Epithelial cell of esophagus (primary cell): ENCODE results near the gene VPS11.

Source experiments
- DNase-seq: peaks from one replicate; pipeline ENCODE4 v3.0.0; 2010; ENCODE audit warnings: low read depth
- H3K4me3 ChIP-seq: 2 replicates; pipeline ENCODE4 v1.5.1; 2011; ENCODE audit warnings: mild to moderate bottlenecking, low read length, control low read depth
- TF ChIP-seq, protein P1 (sequence below): IDR thresholded peaks from 2 replicates; pipeline ENCODE4 v1.5.1; 2011; ENCODE audit warnings: low read depth, mild to moderate bottlenecking, low read length, control low read depth, inconsistent platforms; ENCODE audit not compliant: insufficient read depth; ENCODE audit errors: missing control alignments

VPS11 gene

GRCh38 chr11:119085437-119085847 is 17.8 kb downstream of the VPS11 start:
- TF ChIP-seq, protein P1, sequence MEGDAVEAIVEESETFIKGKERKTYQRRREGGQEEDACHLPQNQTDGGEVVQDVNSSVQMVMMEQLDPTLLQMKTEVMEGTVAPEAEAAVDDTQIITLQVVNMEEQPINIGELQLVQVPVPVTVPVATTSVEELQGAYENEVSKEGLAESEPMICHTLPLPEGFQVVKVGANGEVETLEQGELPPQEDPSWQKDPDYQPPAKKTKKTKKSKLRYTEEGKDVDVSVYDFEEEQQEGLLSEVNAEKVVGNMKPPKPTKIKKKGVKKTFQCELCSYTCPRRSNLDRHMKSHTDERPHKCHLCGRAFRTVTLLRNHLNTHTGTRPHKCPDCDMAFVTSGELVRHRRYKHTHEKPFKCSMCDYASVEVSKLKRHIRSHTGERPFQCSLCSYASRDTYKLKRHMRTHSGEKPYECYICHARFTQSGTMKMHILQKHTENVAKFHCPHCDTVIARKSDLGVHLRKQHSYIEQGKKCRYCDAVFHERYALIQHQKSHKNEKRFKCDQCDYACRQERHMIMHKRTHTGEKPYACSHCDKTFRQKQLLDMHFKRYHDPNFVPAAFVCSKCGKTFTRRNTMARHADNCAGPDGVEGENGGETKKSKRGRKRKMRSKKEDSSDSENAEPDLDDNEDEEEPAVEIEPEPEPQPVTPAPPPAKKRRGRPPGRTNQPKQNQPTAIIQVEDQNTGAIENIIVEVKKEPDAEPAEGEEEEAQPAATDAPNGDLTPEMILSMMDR: no peak
- DNase-seq: no peak
- peak overlapping the region; percentile 85 for H3K4me3 ChIP-seq

- TF ChIP-seq, protein P1: no peak
- no peak overlapping the region for H3K4me3 ChIP-seq
- DNase-seq: no peak
These were observed 19.5 kb downstream of the VPS11 start for GRCh38 chr11:119087123-119087522.

GRCh38 chr11:119087747-119088241 is 20.2 kb downstream of the VPS11 start:
- DNase-seq: no peak
- TF ChIP-seq, protein P1: no peak
- no peak overlapping the region for H3K4me3 ChIP-seq

GRCh38 chr11:119088406-119088805 is 20.8 kb downstream of the VPS11 start:
- no peak overlapping the region for H3K4me3 ChIP-seq
- no peak for DNase-seq
- TF ChIP-seq, protein P1: no peak

DNA sequence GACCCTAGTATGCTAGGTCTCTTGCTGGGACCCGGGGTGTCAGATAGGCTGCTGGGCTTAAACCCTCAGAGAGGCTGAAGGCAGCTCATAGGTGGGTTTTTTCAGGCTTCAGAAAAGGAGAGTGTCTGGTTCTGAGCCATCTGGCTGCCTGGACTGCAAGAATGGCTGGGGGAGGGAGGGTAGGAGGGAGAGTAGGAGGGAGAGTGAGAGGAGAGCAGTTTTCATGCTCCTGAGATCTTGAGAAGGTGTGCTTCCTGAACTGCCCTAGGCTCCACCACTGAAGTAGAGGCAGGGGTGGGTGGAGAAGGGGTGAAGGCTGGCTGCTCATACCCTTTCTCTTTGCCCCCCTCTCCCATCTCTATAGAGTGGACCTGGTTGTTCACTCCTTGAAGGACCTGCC is 21.7 kb downstream of the VPS11 start:
- H3K4me3 ChIP-seq: no peak overlapping the region
- DNase-seq: no peak
- TF ChIP-seq, protein P1: no peak

DNA sequence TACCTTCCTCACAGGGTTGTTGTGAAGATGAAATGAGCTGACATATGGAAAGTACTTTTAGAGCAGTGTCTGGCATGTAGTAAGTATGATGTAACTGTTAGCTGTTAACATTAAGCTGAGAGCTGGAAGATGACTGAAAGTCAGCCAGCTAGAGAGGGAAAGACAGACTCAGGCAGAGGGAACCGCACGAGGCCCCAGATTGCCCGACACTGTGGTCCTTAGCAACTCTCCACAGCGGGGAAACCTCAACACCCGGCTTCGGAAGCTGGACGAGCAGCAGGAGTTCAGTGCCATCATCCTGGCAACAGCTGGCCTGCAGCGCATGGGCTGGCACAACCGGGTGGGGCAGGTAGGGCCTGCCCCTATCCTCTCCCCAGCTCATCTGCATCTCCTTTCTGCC is 23.6 kb downstream of the VPS11 start:
- H3K4me3 ChIP-seq: no peak overlapping the region
- no peak for DNase-seq
- TF ChIP-seq, protein P1: no peak
